ENCODE data around the gene MAP7D3. TPM values are rescaled to one million over a fixed set of nuclear protein-coding genes. Genes with fewer than 3 reads are reported as not detected.

The MAP7D3 gene
- total RNA-seq, 3 donors from 2014 or later, result 16.9 to 20.4 (median 19.4) TPM

GRCh38 chrX:136221851-136222513, 29.2 kb downstream of the MAP7D3 start:
- DNase-seq, result no peak
- H3K27me3 Mint-ChIP-seq (ENCODE audit: low read depth), result no peaks in the 10 kb centered on the region
- H3K9me3 Mint-ChIP-seq, result no peaks in the 10 kb centered on the region
- peaks cover 31% of the 10 kb centered on the region for H3K36me3 Mint-ChIP-seq (ENCODE audit: insufficient read depth)
- H3K4me3 Mint-ChIP-seq, result no peak overlapping the region
- H3K4me1 Mint-ChIP-seq (ENCODE audit: low read depth), result no peaks in the 10 kb centered on the region
- ATAC-seq, result no peak

- peaks cover 31% of the 10 kb centered on the region for H3K36me3 Mint-ChIP-seq (ENCODE audit: insufficient read depth)
- DNase-seq (no peak), ATAC-seq (no peak)
- no peak overlapping the region for H3K4me3 Mint-ChIP-seq
- no peaks in the 10 kb centered on the region for H3K4me1 Mint-ChIP-seq (ENCODE audit: low read depth)
- no peaks in the 10 kb centered on the region for H3K27me3 Mint-ChIP-seq (ENCODE audit: low read depth)
- no peaks in the 10 kb centered on the region for H3K9me3 Mint-ChIP-seq
Measured at GRCh38 chrX:136220951-136221350, 30.2 kb downstream of the MAP7D3 start.

GRCh38 chrX:136220540-136220939, 30.7 kb downstream of the MAP7D3 start:
- H3K36me3 Mint-ChIP-seq (ENCODE audit: insufficient read depth), result peaks cover 28% of the 10 kb centered on the region

GRCh38 chrX:136219893-136220292, 31.3 kb downstream of the MAP7D3 start:
- ATAC-seq (no peak), DNase-seq (no peak)
- no peak overlapping the region for H3K4me3 Mint-ChIP-seq
- H3K27me3 Mint-ChIP-seq (ENCODE audit: low read depth), result no peaks in the 10 kb centered on the region
- no peaks in the 10 kb centered on the region for H3K4me1 Mint-ChIP-seq (ENCODE audit: low read depth)
- H3K9me3 Mint-ChIP-seq, result no peaks in the 10 kb centered on the region
- peaks cover 25% of the 10 kb centered on the region for H3K36me3 Mint-ChIP-seq (ENCODE audit: insufficient read depth)

More at GRCh38 chrX:136220540-136220939, 30.7 kb downstream of the MAP7D3 start:
- no peaks in the 10 kb centered on the region for H3K27me3 Mint-ChIP-seq (ENCODE audit: low read depth)
- no peaks in the 10 kb centered on the region for H3K9me3 Mint-ChIP-seq
- no peak overlapping the region for H3K4me3 Mint-ChIP-seq
- no peak for ATAC-seq
- no peaks in the 10 kb centered on the region for H3K4me1 Mint-ChIP-seq (ENCODE audit: low read depth)
- DNase-seq, result no peak

GRCh38 chrX:136215559-136215958, 35.6 kb downstream of the MAP7D3 start:
- no peaks in the 10 kb centered on the region for H3K4me1 Mint-ChIP-seq (ENCODE audit: low read depth)
- no peak overlapping the region for H3K4me3 Mint-ChIP-seq
- ATAC-seq (no peak), DNase-seq (no peak)
- H3K36me3 Mint-ChIP-seq (ENCODE audit: insufficient read depth), result peaks cover 10% of the 10 kb centered on the region
- H3K9me3 Mint-ChIP-seq, result no peaks in the 10 kb centered on the region
- H3K27me3 Mint-ChIP-seq (ENCODE audit: low read depth), result no peaks in the 10 kb centered on the region

- no peak for ATAC-seq
- no peak for DNase-seq
- Mint-ChIP-seq H3K36me3 (ENCODE audit: insufficient read depth) (peaks cover 9% of the 10 kb centered on the region), H3K4me3 (no peak overlapping the region), H3K4me1 (ENCODE audit: low read depth) (no peaks in the 10 kb centered on the region), H3K9me3 (no peaks in the 10 kb centered on the region), H3K27me3 (ENCODE audit: low read depth) (no peaks in the 10 kb centered on the region)
Measured at GRCh38 chrX:136214551-136214950, 36.6 kb downstream of the MAP7D3 start.

- no peaks in the 10 kb centered on the region for H3K9me3 Mint-ChIP-seq
- ATAC-seq (no peak), DNase-seq (no peak)
- no peak overlapping the region for H3K4me3 Mint-ChIP-seq
- peaks cover 2% of the 10 kb centered on the region for H3K36me3 Mint-ChIP-seq (ENCODE audit: insufficient read depth)
- H3K4me1 Mint-ChIP-seq (ENCODE audit: low read depth), result no peaks in the 10 kb centered on the region
- H3K27me3 Mint-ChIP-seq (ENCODE audit: low read depth), result no peaks in the 10 kb centered on the region
Measured at GRCh38 chrX:136212557-136213111, 38.6 kb downstream of the MAP7D3 start.

- no peaks in the 10 kb centered on the region for H3K9me3 Mint-ChIP-seq
Measured at GRCh38 chrX:136211766-136212556, 39.2 kb downstream of the MAP7D3 start.

GRCh38 chrX:136210806-136211205, 40.4 kb downstream of the MAP7D3 start:
- DNase-seq (no peak), ATAC-seq (no peak)
- no peak overlapping the region for H3K4me3 Mint-ChIP-seq
- peaks cover 2% of the 10 kb centered on the region for H3K36me3 Mint-ChIP-seq (ENCODE audit: insufficient read depth)
- no peaks in the 10 kb centered on the region for H3K27me3 Mint-ChIP-seq (ENCODE audit: low read depth)
- no peaks in the 10 kb centered on the region for H3K9me3 Mint-ChIP-seq
- peaks cover 3% of the 10 kb centered on the region for H3K4me1 Mint-ChIP-seq (ENCODE audit: low read depth)

More at GRCh38 chrX:136211766-136212556, 39.2 kb downstream of the MAP7D3 start:
- H3K27me3 Mint-ChIP-seq (ENCODE audit: low read depth), result no peaks in the 10 kb centered on the region
- ATAC-seq (no peak), DNase-seq (no peak)
- no peak overlapping the region for H3K4me3 Mint-ChIP-seq
- H3K4me1 Mint-ChIP-seq (ENCODE audit: low read depth), result no peaks in the 10 kb centered on the region
- peaks cover 2% of the 10 kb centered on the region for H3K36me3 Mint-ChIP-seq (ENCODE audit: insufficient read depth)

GRCh38 chrX:136210243-136210642, 41.0 kb downstream of the MAP7D3 start:
- no peaks in the 10 kb centered on the region for H3K9me3 Mint-ChIP-seq

GRCh38 chrX:136209751-136210150, 41.4 kb downstream of the MAP7D3 start:
- H3K4me3 Mint-ChIP-seq, result no peak overlapping the region
- ATAC-seq (no peak), DNase-seq (no peak)
- H3K27me3 Mint-ChIP-seq (ENCODE audit: low read depth), result no peaks in the 10 kb centered on the region
- H3K9me3 Mint-ChIP-seq, result no peaks in the 10 kb centered on the region
- peaks cover 11% of the 10 kb centered on the region for H3K4me1 Mint-ChIP-seq (ENCODE audit: low read depth)
- H3K36me3 Mint-ChIP-seq (ENCODE audit: insufficient read depth), result peaks cover 2% of the 10 kb centered on the region

More at GRCh38 chrX:136210243-136210642, 41.0 kb downstream of the MAP7D3 start:
- H3K4me3 Mint-ChIP-seq, result no peak overlapping the region
- peaks cover 6% of the 10 kb centered on the region for H3K4me1 Mint-ChIP-seq (ENCODE audit: low read depth)
- DNase-seq (no peak), ATAC-seq (no peak)
- peaks cover 2% of the 10 kb centered on the region for H3K36me3 Mint-ChIP-seq (ENCODE audit: insufficient read depth)
- no peaks in the 10 kb centered on the region for H3K27me3 Mint-ChIP-seq (ENCODE audit: low read depth)

- Mint-ChIP-seq H3K27me3 (ENCODE audit: low read depth) (no peaks in the 10 kb centered on the region), H3K4me1 (ENCODE audit: low read depth) (peaks cover 17% of the 10 kb centered on the region), H3K36me3 (ENCODE audit: insufficient read depth) (peaks cover 2% of the 10 kb centered on the region), H3K4me3 (no peak overlapping the region), H3K9me3 (no peaks in the 10 kb centered on the region)
- ATAC-seq, result peak in 1 of 2 donors; percentile 32
- peak; percentile 21 for DNase-seq
Measured at GRCh38 chrX:136209016-136209738, 42.0 kb downstream of the MAP7D3 start.

GRCh38 chrX:136207546-136207945, 43.7 kb downstream of the MAP7D3 start:
- Mint-ChIP-seq H3K4me1 (ENCODE audit: low read depth) (peaks cover 30% of the 10 kb centered on the region), H3K9me3 (no peaks in the 10 kb centered on the region), H3K4me3 (no peak overlapping the region), H3K36me3 (ENCODE audit: insufficient read depth) (peaks cover 2% of the 10 kb centered on the region), H3K27me3 (ENCODE audit: low read depth) (no peaks in the 10 kb centered on the region)
- ATAC-seq (no peak), DNase-seq (no peak)

GRCh38 chrX:136206916-136207315, 44.3 kb downstream of the MAP7D3 start:
- ATAC-seq (no peak), DNase-seq (no peak)
- Mint-ChIP-seq H3K9me3 (no peaks in the 10 kb centered on the region), H3K4me1 (ENCODE audit: low read depth) (peaks cover 30% of the 10 kb centered on the region), H3K4me3 (no peak overlapping the region), H3K27me3 (ENCODE audit: low read depth) (no peaks in the 10 kb centered on the region), H3K36me3 (ENCODE audit: insufficient read depth) (peaks cover 2% of the 10 kb centered on the region)

All from activated T-cell treated with anti-CD3 and anti-CD28 coated beads, Interleukin-2, amount 50 U/mL, for 4 hours (primary cell).